GM20431 (cell line): ENCODE results near the gene TMEM238.
"Not testable (repeated sequence)": the region's sequence is repeated elsewhere in the genome, so short reads cannot be mapped to it uniquely, and the experiment has no call there.

ENCODE experiments used
- in situ Hi-C: fragments of 300-500 bp; cut with MseI, MboI; formaldehyde crosslinking; loops from one replicate; pipeline ENCODE4 v1.15.0; 2020; ENCODE audit warnings: low sequenced_read_pairs; ENCODE audit not compliant: unreplicated experiment

The TMEM238 gene

DNA sequence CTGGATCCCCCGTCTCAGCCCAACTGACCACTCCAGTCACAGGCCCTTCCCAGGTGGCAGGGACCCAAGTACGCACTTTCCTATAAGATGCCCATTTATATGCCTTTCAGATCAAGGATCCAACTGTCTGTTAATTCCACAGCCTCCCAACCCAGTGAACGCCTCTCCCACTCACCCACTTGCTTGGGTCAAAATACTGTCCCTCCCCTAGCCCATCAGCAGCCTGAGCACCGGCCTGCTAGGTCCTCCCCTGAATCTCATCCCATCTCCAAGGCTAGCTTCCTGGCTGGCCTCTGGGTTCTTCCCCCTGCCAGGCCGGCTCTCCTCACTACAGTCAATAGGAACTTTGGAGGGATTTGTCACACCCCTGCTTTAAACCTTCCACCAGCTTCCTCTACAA lies 21.5 kb upstream of the TMEM238 start:
- in situ Hi-C loops: no loop called here

- in situ Hi-C loops: no loop called here
Observed at GRCh38 chr19:55402509-55402908, 18.4 kb upstream of the TMEM238 start.

DNA sequence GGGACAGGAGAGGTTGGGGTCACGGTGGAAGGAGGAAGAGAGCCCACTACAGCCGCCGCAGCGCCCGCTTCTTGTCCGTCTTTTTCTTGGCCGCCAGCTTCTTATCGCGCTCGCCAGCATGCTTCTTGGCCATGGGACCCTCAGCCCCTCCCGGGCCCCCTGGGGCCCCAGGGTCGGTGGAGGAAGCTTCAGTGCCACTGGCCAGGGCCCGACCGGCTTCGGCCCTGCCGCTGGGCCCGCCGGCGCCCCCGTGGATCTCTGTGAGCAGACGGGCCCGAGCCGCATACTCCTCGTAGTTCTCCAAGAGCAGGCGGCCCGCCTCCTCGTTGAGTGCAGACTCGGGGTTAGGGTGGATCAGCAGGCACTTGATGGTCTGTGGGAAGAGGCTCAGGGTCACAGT lies 17.3 kb upstream of the TMEM238 start:
- in situ Hi-C loops: not testable (repeated sequence)

DNA sequence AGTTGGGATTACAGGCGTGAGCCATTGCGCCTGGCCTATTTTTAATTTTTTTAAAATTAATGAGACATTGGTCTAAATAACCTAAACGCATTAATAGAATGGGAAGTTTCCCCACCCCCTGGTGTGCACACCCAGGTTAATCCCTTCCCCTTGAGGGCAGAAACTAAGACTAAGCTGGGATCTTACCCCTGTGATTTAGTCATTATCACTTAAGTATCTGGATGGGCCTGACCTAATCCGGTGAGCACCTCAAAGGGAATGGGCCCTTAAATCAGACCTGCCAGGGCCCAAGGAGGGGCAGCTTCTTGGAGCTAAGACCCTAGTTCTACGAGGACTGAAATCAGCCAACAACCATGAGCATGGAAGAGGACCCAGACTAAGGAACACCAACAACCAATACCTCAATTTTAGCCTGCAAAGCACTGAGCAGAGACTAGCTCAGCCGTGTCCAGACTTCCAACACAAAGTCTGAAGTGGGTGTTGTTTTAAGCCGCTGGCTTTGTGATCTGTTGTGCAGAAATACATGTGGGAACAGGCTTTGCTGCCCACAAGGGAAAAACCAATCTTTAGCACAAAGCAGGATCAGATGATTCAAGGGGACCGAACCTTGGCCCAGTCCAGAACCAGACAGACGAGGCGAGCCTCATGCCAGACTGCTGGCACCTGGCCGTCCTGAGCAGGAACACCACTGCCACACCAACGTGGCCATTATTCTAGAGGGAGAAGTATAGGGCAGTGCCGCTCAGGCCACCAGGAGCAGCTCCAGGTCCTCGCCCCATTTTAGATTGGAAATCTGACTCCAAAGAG lies 16.4 kb upstream of the TMEM238 start:
- in situ Hi-C loops: no loop called here

DNA sequence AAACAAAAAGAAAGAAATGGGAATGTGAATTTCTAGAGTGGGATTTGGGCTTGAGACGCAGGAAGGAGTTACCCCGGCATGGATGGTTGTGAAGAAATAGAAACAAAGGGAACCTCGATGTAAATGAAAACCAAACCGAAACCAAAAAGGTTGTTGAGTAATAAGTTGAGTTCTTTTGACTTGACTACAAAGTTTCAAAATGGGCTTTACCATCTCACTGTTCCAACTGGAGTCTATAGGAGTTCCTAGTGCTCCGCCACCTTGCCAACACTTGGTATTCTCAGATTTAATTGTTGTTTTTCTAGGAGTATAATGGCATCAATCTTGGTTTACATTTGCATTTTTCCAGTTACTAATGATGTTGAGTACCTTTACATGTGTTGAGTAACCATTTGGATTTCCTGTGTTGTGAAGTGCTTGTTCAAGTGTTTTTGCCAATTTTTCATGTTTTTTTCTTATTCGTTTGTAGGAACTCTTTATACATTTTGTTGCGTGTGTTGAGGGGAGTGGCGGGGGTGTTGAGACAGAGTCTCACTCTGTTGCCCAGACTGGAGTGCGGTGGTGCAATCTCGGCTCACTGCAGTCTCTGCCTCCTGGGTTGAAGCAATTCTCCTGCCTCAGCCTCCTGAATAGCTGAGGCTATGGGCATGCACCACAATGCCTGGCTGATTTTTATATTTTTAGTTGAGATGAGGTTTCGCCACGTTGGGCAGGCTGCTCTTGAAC lies 14.3 kb upstream of the TMEM238 start:
- in situ Hi-C loops: no loop called here

DNA sequence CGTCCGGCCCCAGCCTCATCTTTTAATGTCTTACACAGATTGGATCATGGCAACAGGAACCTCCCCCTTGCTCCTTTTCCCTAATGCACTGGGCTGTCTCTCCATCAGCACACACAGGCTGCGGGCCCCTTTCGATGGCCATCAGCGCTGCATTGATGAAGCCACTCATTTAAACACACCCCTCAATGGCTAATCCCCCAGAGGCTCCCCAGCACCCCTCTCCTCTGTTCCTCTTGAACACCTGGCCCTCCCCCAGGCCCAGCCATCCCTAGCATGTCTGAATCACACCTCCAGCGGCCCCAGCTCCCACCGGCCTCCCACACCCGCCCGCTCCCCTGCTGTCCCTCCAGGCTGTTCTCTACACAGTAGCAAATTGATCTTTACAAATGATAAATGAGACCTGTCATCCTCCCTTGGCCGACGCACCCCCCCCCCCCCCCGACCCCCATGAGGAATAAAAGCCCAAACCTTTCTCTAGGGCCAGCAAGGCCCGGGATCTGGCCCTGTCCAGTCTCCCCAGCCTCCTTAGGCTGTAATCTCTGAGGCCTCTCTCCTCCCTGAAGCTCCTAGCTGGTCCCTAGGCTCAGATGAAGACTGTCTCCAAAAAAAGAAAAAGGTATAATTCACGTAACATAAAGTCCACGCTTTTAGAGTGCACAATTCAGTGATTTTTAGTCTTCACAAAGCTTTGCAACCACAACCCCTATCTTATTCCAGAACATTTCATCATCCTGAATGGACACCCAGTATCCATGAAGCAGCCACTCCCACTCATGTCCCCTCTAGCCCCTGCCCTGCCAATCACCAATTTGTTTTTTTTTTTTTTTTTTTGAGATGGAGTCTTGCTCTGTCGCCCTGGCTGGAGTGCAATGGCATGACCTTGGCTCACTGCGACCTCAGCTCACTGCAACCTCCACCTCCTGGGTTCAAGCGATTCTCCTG lies 9.0 kb upstream of the TMEM238 start:
- in situ Hi-C loops: no loop called here

DNA sequence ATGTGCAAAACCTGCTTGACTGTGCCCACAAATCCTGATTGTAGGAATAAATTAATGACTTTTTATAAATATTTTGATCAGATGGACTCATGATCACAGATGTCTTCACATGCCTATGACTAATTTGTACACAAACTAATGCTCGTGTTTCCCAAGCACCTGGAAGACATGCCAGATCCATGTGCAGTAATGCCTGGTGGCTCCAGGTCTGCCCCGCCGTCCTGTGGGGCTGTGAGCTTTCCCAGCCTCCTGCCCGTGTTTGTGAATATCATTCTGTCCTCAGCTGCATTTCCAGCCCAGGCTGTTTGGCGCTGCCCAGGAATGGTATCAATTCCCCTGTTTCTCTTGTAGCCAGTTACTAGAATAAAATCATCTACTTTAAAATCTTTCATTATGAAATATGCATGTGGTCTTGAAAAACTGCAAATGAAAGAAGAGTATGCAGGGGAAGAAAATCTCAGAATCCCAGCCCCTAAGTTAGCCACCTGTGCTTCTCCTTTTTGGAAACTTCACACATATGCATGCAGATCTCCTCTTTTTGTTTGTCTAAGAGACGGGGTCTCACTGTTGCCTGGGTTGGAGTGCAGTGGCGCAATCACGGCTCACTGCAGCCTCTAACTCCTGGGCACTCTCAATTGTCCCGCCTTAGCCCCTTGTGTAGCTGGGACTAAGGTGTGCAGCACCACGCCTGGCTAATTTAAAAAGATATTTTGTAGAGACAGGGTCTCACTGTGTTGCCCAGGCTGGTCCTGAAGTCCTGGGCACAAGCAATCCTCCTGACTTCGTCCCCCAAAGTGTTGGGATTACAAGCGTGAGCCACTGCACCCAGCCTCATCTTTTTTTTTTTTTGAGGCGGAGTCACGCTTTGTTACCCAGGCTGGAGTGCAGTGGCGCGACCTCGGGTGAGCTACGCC lies 7.9 kb upstream of the TMEM238 start:
- in situ Hi-C loops: no loop called here

- in situ Hi-C loops: no loop called here
Observed at GRCh38 chr19:55391191-55391670, 7.1 kb upstream of the TMEM238 start.

DNA sequence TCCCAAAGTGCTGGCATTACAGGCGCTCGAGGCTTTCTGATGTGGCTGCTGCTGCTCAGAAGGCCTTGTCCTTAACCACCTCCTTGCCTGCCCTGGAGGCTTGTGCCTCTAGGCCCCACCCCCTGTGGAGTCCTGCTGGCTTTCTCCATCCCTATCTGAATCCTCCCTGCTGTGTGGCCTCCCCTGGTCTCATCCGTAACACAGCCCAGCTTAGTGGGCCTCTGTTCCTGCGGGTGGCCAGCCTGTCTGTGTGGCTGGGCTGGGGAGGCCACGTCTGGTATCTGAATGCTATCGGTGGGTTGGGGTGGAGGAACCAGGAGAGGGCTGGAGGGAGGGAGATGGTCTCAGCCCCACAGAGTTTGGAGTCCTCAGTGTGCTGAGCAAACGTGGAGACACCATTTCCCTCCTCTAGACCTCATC lies 6.4 kb upstream of the TMEM238 start:
- in situ Hi-C loops: no loop called here

DNA sequence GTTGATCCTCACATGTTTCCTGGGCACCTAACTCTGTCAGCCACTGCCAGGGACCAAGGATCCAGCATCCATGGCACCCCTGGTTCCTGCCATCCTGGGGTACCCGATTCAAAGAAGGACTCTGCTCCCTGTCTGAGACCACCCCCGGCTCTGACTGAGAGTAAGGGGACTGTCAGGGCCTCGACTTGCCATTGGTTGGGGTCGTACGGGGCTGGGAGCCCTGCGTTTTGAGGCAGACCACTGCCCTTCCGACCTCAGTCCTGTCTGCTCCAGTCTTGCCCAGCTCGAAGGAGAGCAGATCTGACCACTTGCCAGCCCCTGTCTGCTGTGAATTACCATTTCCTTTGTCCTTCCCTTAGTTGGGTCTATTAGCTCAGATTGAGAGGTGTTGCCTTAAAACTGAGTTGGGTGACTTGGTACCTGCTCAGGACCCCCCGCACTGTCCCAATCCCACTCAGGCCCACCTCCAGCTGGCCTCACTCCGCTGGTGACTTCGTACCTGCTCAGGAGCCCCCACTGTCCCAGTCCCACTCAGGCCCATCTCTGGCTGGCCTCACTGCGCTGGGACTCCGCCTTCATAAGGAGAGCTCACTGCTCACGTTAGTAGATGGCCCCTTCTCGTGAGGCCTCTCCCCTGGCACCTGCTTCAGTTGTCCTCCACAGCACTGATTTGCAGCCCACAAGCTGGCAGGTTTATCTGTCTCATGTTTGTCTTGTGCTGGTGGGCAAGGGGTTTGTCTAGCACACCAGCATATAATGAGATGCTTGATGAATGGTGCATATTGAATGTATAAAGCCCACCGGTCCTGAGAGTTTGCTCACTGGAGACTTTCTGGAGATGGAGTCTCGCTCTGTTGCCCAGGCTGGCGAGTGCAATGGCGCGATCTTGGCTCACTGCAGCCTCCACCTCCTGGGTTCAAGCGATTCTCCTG lies 5.6 kb upstream of the TMEM238 start:
- in situ Hi-C loops: no loop called here

GRCh38 chr19:55387736-55388497 lies 3.8 kb upstream of the TMEM238 start:
- in situ Hi-C loops: no loop called here

DNA sequence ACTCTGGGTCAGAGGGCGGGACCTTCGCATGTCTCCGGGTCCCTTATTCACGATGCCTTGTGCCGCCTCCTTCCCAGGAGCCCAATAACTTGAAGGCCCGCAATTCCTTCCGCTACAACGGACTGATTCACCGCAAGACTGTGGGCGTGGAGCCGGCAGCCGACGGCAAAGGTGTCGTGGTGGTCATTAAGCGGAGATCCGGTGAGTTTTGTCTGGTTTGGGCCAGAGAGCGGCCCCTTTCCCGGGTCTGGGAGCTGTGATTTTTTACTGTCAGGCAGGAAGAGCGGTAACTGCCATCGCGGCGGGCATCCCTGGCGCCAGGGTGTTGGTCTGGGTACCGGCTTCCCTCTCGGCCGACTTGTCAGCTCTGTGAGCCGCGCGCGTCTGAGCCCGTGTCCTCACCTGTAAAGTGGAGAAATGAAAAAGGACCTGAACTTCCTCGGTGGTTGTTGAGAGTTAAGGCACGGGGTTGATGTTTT lies 2.4 kb upstream of the TMEM238 start:
- in situ Hi-C loops: no loop called here

GRCh38 chr19:55385724-55386492 lies 1.8 kb upstream of the TMEM238 start, which contains the start of gene RPL28:
TSS of gene RPL28 (plus strand) at chr19:55385932. CDS start at chr19:55386358, 426 bp downstream.
- in situ Hi-C loops: no loop called here

- in situ Hi-C loops: no loop called here
Observed at GRCh38 chr19:55384920-55385723, 1.0 kb upstream of the TMEM238 start.

DNA sequence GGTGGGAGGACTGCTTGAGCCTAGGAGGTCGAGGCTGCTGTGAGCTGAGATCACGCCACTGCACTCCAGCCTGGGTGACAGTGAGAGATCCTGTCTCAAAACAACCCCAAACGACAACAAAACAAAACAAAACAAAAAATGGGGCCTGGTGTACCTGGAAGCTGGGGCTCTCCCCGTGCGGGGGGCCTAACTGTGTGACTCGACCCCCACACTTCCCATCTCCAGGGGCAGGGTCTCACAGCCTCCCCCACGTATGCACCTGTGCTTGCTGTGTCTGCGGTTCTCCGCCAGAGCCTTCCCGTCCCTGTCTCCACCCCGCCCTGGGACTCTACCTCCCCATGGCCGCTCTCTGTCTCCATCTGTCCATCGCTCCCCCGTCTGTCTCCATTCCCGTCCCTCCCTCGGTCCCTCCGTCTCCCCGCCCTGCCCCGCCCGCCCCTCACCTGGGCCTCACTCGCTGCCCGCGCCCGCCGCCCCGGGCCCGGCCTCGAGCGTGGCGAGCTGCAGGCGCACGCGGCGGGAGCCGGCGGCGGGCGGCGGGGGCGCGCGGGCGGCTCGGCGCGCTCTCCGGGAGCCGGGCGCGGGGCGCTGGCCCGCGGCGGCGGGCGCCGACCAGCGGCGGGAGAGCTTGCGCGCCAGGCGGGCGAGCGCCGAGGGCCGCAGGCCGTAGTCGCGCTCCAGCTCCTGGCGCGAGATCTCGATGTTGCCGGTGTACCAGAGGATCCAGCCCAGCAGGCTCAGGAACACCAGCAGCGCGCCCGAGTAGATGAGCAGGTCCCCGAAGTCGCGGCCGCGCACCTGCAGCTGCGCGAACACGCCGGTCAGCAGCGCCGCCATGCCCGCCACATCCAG lies 587 bp downstream of the TMEM238 start:
- in situ Hi-C loops: no loop called here
